GM23338 (cell line): ENCODE data around the gene SS18. TPM values are rescaled to one million over a fixed set of nuclear protein-coding genes. Genes with fewer than 3 reads are reported as not detected.

ENCODE experiments used
- ATAC-seq: fragments of 200-7000 bp; cut with Tn5 transposase; 3 replicates; pipeline ENCODE4 v1.9.1; 2020
- DNase-seq: peaks from one replicate; pipeline ENCODE4 v3.0.0-alpha.2; 2015; ENCODE audit warnings: low spot score
- H2AFZ ChIP-seq: fragments of 200-600 bp; sonication (generic); 2 replicates; pipeline ENCODE4 v1.8.0; 2016; ENCODE audit warnings: antibody characterized with exemption, mild to moderate bottlenecking, moderate library complexity
- H3F3A ChIP-seq: fragments of 200-600 bp; sonication (generic); replicated peaks from 2 replicates; pipeline ENCODE4 v1.8.0; 2017; ENCODE audit warnings: antibody characterized with exemption, mixed run types, low read depth
- H3K27ac ChIP-seq: fragments of 200-600 bp; sonication (generic); 2 replicates; pipeline ENCODE4 v1.6.1; 2016; ENCODE audit warnings: low read depth
- H3K27me3 ChIP-seq: fragments of 200-600 bp; sonication (generic); 2 replicates; pipeline ENCODE4 v1.8.0; 2016; ENCODE audit warnings: mild to moderate bottlenecking, mixed run types, moderate library complexity; ENCODE audit not compliant: insufficient read depth
- H3K36me3 ChIP-seq: fragments of 200-600 bp; sonication (generic); 2 replicates; pipeline ENCODE4 v1.8.0; 2016; ENCODE audit warnings: mild to moderate bottlenecking; ENCODE audit not compliant: insufficient read depth
- H3K4me1 ChIP-seq: fragments of 200-600 bp; sonication (generic); 2 replicates; pipeline ENCODE4 v1.8.0; 2016; ENCODE audit warnings: mild to moderate bottlenecking, moderate library complexity; ENCODE audit not compliant: insufficient read depth
- H3K4me2 ChIP-seq: fragments of 200-600 bp; sonication (generic); 2 replicates; pipeline ENCODE4 v1.7.1; 2017; ENCODE audit warnings: mixed run types
- H3K4me3 ChIP-seq: fragments of 200-600 bp; sonication (generic); 2 replicates; pipeline ENCODE4 v1.6.1; 2016; ENCODE audit warnings: mixed run types
- H3K79me2 ChIP-seq: fragments of 200-600 bp; sonication (generic); replicated peaks from 2 replicates; pipeline ENCODE4 v1.8.0; 2017; ENCODE audit warnings: mild to moderate bottlenecking; ENCODE audit not compliant: insufficient read depth
- H3K9me2 ChIP-seq: fragments of 200-600 bp; sonication (generic); 2 replicates; pipeline ENCODE4 v1.8.0; 2017; ENCODE audit not compliant: insufficient read depth
- H4K20me1 ChIP-seq: fragments of 200-600 bp; sonication (generic); replicated peaks from 2 replicates; pipeline ENCODE4 v1.8.0; 2017; ENCODE audit warnings: mild to moderate bottlenecking; ENCODE audit not compliant: insufficient read depth
- H3K27ac Mint-ChIP-seq: 2 replicates; pipeline ENCODE4 v1.8.0; 2020; ENCODE audit warnings: inconsistent platforms, mild to moderate bottlenecking, moderate library complexity, mixed read lengths
- H3K27me3 Mint-ChIP-seq: 3 replicates; pipeline ENCODE4 v1.8.0; 2022; ENCODE audit warnings: low read depth, mild to moderate bottlenecking, moderate library complexity, mixed read lengths, inconsistent platforms; ENCODE audit not compliant: insufficient read depth, poor library complexity
- H3K36me3 Mint-ChIP-seq: 3 replicates; pipeline ENCODE4 v1.8.0; 2021; ENCODE audit warnings: low read depth, mild to moderate bottlenecking, inconsistent platforms, moderate library complexity, mixed read lengths
- H3K4me1 Mint-ChIP-seq: 3 replicates; pipeline ENCODE4 v1.8.0; 2020; ENCODE audit warnings: mild to moderate bottlenecking, inconsistent platforms, mixed read lengths
- H3K4me3 Mint-ChIP-seq: 3 replicates; pipeline ENCODE4 v1.8.0; 2021; ENCODE audit warnings: moderate library complexity, mild to moderate bottlenecking, inconsistent platforms, mixed read lengths
- H3K9me3 Mint-ChIP-seq: 3 replicates; pipeline ENCODE4 v1.8.0; 2020; ENCODE audit warnings: moderate library complexity, mild to moderate bottlenecking, inconsistent platforms, mixed read lengths
- EZH2 ChIP-seq: fragments of 200-600 bp; sonication (generic); IDR thresholded peaks from one replicate; pipeline ENCODE4 v1.8.0; 2017; ENCODE audit warnings: antibody characterized with exemption, mild to moderate bottlenecking, low read depth; ENCODE audit not compliant: unreplicated experiment
- EZH2phosphoT487 ChIP-seq: fragments of 200-600 bp; sonication (generic); IDR thresholded peaks from one replicate; pipeline ENCODE4 v1.8.1; 2018; ENCODE audit warnings: antibody characterized with exemption; ENCODE audit not compliant: unreplicated experiment
- NANOG ChIP-seq: IDR thresholded peaks from 2 replicates; pipeline ENCODE4 v1.6.1; 2016; ENCODE audit warnings: antibody characterized with exemption, borderline replicate concordance
- POLR2AphosphoS5 ChIP-seq: IDR thresholded peaks from 2 replicates; pipeline ENCODE4 v1.6.1; 2016; ENCODE audit warnings: antibody characterized with exemption, low read depth
- STAT1 ChIP-seq: IDR thresholded peaks from one replicate; pipeline ENCODE4 v1.6.1; 2016; ENCODE audit warnings: antibody characterized with exemption; ENCODE audit not compliant: unreplicated experiment
- ZNF331 ChIP-seq: fragments of 250-450 bp; sonication (Bioruptor Pico); IDR thresholded peaks from 2 replicates; pipeline ENCODE4 v1.5.0; 2020; ENCODE audit warnings: low read depth, mild to moderate bottlenecking, moderate library complexity
- polyA plus RNA-seq: library from polyadenylated mRNA; unstranded; fragments of >200 nt; fragmentation: Nextera tagmentation; extraction: Ambion mirVana; gene quantifications from 2 replicates; pipeline ENCODE4 v1.2.1, GENCODE V29; 2016
- total RNA-seq: library from RNA; depleted of rRNA; stranded (reverse); fragments of >200 nt; shearing (Covaris generic); gene quantifications from 2 replicates; pipeline ENCODE4 v1.2.3, GENCODE V29; 2014
- TF ChIP-seq, protein P1 (sequence below): IDR thresholded peaks from one replicate; pipeline ENCODE4 v1.6.1; 2018; ENCODE audit warnings: antibody characterized with exemption; ENCODE audit not compliant: unreplicated experiment
- TF ChIP-seq, protein P2 (sequence below), 2 experiments: fragments of 200-600 bp in 1 of 2; sonication (generic) in 1 of 2; conservative IDR thresholded peaks; 2 replicates each; pipeline versions ENCODE4 v1.5.1 to v1.6.1; 2016 to 2017; ENCODE audit warnings: antibody characterized with exemption in 2 of 2, low read depth in 2 of 2, mild to moderate bottlenecking in 2 of 2, moderate library complexity in 1 of 2
- TF ChIP-seq, protein P3 (sequence below): IDR thresholded peaks from 2 replicates; pipeline ENCODE4 v1.6.1; 2016; ENCODE audit warnings: antibody characterized with exemption

SS18 gene
- total and polyA plus RNA-seq, 2 experiments from 2014 or later = 41.3 to 148 TPM

DNA sequence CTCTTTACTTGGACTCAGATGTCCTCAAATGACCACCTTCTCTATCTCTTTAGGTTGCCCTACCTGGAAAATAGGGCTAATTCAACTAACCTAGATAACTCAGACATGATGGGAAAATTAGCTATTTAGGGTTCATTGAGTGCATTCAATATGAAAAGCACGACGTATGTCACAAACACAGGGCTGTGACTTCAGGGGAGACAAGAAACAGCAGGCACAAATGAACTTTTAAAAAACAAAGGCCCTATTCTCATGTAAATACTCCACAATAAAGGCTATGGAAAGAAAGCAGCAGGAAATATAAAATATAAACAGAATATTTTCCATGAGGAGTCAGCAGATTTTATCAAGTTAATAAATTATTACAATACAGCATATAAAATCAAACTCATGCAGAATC lies 97.8 kb downstream of the SS18 start (continued):
- TF ChIP-seq, protein P1, sequence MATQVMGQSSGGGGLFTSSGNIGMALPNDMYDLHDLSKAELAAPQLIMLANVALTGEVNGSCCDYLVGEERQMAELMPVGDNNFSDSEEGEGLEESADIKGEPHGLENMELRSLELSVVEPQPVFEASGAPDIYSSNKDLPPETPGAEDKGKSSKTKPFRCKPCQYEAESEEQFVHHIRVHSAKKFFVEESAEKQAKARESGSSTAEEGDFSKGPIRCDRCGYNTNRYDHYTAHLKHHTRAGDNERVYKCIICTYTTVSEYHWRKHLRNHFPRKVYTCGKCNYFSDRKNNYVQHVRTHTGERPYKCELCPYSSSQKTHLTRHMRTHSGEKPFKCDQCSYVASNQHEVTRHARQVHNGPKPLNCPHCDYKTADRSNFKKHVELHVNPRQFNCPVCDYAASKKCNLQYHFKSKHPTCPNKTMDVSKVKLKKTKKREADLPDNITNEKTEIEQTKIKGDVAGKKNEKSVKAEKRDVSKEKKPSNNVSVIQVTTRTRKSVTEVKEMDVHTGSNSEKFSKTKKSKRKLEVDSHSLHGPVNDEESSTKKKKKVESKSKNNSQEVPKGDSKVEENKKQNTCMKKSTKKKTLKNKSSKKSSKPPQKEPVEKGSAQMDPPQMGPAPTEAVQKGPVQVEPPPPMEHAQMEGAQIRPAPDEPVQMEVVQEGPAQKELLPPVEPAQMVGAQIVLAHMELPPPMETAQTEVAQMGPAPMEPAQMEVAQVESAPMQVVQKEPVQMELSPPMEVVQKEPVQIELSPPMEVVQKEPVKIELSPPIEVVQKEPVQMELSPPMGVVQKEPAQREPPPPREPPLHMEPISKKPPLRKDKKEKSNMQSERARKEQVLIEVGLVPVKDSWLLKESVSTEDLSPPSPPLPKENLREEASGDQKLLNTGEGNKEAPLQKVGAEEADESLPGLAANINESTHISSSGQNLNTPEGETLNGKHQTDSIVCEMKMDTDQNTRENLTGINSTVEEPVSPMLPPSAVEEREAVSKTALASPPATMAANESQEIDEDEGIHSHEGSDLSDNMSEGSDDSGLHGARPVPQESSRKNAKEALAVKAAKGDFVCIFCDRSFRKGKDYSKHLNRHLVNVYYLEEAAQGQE = no peak
- TF ChIP-seq, protein P2, sequence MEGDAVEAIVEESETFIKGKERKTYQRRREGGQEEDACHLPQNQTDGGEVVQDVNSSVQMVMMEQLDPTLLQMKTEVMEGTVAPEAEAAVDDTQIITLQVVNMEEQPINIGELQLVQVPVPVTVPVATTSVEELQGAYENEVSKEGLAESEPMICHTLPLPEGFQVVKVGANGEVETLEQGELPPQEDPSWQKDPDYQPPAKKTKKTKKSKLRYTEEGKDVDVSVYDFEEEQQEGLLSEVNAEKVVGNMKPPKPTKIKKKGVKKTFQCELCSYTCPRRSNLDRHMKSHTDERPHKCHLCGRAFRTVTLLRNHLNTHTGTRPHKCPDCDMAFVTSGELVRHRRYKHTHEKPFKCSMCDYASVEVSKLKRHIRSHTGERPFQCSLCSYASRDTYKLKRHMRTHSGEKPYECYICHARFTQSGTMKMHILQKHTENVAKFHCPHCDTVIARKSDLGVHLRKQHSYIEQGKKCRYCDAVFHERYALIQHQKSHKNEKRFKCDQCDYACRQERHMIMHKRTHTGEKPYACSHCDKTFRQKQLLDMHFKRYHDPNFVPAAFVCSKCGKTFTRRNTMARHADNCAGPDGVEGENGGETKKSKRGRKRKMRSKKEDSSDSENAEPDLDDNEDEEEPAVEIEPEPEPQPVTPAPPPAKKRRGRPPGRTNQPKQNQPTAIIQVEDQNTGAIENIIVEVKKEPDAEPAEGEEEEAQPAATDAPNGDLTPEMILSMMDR (conservative IDR thresholded peaks at IDR 0.05; ENCODE audit: low read depth in 2 of 2) = no peak
- no peak for TF ChIP-seq STAT1
- no peak for TF ChIP-seq POLR2AphosphoS5

DNA sequence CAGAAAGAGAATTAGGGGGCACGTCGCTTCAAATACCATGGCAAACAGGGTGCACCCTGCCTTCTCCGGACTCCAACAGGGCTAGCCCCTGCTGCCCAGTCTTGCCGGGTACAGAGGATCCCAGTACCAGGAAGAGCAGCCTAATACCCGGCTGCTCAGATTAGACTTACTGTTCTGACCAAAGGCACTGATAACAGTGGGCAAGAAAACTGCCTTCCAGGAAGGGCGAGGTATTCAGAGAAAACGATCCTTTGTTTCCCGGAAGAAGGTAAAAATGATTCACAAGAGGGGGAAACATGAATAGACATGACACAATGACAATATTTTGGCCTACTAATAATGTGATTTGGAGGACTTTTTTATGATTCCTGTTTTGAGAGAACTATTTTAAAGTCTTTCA lies 99.9 kb downstream of the SS18 start:
- Histone ChIP-seq H3K4me3 (no peak overlapping the region), H3K9me2 (0 out of 2 replicates have a peak, but pooled peaks cover 4% of the 10 kb centered on the region), H2AFZ (no peak overlapping the region), H3K4me2 (no peak overlapping the region), H3F3A (no peaks in the 10 kb centered on the region), H4K20me1 (no peaks in the 10 kb centered on the region), H3K36me3 (no peaks in the 10 kb centered on the region), H3K79me2 (no peaks in the 10 kb centered on the region), H3K27ac (no peak overlapping the region), H3K4me1 (peaks cover 15% of the 10 kb centered on the region), H3K27me3 (no peaks in the 10 kb centered on the region)
- no peak overlapping the region for H3K4me3 Mint-ChIP-seq
- H3K27ac Mint-ChIP-seq = no peak overlapping the region
- H3K27me3 Mint-ChIP-seq = peaks cover 2% of the 10 kb centered on the region
- no peak for DNase-seq
- TF ChIP-seq, protein P3, sequence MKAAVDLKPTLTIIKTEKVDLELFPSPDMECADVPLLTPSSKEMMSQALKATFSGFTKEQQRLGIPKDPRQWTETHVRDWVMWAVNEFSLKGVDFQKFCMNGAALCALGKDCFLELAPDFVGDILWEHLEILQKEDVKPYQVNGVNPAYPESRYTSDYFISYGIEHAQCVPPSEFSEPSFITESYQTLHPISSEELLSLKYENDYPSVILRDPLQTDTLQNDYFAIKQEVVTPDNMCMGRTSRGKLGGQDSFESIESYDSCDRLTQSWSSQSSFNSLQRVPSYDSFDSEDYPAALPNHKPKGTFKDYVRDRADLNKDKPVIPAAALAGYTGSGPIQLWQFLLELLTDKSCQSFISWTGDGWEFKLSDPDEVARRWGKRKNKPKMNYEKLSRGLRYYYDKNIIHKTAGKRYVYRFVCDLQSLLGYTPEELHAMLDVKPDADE = no peak
- TF ChIP-seq NANOG (no peak), STAT1 (no peak), EZH2phosphoT487 (no peak), POLR2AphosphoS5 (no peak), ZNF331 (CRISPR knock-in tag) (no peak), EZH2 (no peak)
- TF ChIP-seq, protein P2 (conservative IDR thresholded peaks at IDR 0.05; ENCODE audit: low read depth in 2 of 2) = no peak
- H3K9me3 Mint-ChIP-seq = peaks cover 3% of the 10 kb centered on the region; the same call in 2 of the 3 replicates
- peaks cover 21% of the 10 kb centered on the region for H3K4me1 Mint-ChIP-seq
- no peak for ATAC-seq
- H3K36me3 Mint-ChIP-seq = no peaks in the 10 kb centered on the region
